Astrocyte (in vitro differentiated cells and primary cell): ENCODE results near the gene PLCH1.

Experiments used
- EZH2 ChIP-seq: IDR thresholded peaks from 2 replicates; pipeline ENCODE4 v1.6.1; 2012; ENCODE audit warnings: mild to moderate bottlenecking, low read length, inconsistent platforms; ENCODE audit not compliant: insufficient read depth
- TF ChIP-seq, protein P1 (sequence below): IDR thresholded peaks from 2 replicates; pipeline ENCODE4 v1.5.1; 2011; ENCODE audit warnings: low read depth, mild to moderate bottlenecking, inconsistent platforms, low read length, moderate library complexity; ENCODE audit not compliant: insufficient read depth

DNA sequence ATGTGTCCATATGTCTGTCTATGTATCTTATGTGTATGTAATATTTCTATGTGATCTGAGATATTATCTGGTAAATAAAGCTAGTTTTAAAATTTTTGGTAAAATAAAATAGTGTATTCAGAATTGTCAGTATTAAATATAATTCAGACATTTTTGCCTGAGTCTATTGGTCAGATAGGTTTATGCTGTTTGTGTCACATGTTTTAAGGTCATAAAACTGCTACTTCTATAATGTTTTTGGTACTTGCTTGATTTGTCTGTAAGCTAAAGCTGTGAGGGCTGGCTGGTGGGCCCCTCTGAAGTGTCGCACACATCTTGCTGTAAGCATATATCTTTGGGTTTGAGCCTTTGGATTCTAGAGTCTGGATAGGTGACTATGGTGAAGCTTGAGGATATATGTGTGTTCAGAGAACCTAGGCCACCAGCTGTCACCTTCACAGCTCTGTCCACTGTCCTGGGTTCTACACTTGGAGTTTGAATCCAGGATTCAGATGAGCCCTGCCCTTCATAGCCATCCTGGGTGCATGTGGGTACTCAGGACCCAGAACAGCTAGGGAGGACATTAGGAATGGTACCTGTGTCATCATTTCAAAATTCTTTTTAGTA lies 379.6 kb downstream of the PLCH1 start:
- TF ChIP-seq, protein P1, sequence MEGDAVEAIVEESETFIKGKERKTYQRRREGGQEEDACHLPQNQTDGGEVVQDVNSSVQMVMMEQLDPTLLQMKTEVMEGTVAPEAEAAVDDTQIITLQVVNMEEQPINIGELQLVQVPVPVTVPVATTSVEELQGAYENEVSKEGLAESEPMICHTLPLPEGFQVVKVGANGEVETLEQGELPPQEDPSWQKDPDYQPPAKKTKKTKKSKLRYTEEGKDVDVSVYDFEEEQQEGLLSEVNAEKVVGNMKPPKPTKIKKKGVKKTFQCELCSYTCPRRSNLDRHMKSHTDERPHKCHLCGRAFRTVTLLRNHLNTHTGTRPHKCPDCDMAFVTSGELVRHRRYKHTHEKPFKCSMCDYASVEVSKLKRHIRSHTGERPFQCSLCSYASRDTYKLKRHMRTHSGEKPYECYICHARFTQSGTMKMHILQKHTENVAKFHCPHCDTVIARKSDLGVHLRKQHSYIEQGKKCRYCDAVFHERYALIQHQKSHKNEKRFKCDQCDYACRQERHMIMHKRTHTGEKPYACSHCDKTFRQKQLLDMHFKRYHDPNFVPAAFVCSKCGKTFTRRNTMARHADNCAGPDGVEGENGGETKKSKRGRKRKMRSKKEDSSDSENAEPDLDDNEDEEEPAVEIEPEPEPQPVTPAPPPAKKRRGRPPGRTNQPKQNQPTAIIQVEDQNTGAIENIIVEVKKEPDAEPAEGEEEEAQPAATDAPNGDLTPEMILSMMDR = no peak
- TF ChIP-seq EZH2 = no peak
